Keratinocyte (primary cell): ENCODE results near the gene OLFM2. TPM values are rescaled to one million over a fixed set of nuclear protein-coding genes. Genes with fewer than 3 reads are reported as not detected.

Experiments
- DNase-seq: peaks from one replicate; pipeline ENCODE4 v3.0.0-alpha.2; 2011; ENCODE audit warnings: low read depth, missing footprints, low spot score
- FAIRE-seq: peaks from 2 replicates; lab custom pipeline; 2011; peaks lifted over from hg19 to GRCh38; lab: Jason Lieb, UNC
- H2AFZ ChIP-seq: 2 replicates; pipeline ENCODE4 v1.6.0; 2012; ENCODE audit warnings: low read length, control low read depth, inconsistent platforms; ENCODE audit not compliant: control insufficient read depth
- H3K27ac ChIP-seq: 2 replicates; pipeline ENCODE4 v1.5.1; 2011; ENCODE audit warnings: low read length; ENCODE audit not compliant: control insufficient read depth, insufficient read depth
- H3K27me3 ChIP-seq: 3 replicates; pipeline ENCODE4 v1.6.0; 2011; ENCODE audit warnings: low read length; ENCODE audit not compliant: control insufficient read depth, insufficient read depth; ENCODE audit errors: extremely low read depth
- H3K36me3 ChIP-seq, 2 experiments: 2 replicates in 1 of 2; 3 replicates in 1 of 2; pipeline ENCODE4 v1.5.1; 2011; ENCODE audit warnings: low read length in 2 of 2, mild to moderate bottlenecking in 1 of 2; ENCODE audit not compliant: control insufficient read depth in 2 of 2, insufficient read depth in 2 of 2; ENCODE audit errors: extremely low read depth in 1 of 2
- H3K4me1 ChIP-seq: 3 replicates; pipeline ENCODE4 v1.5.1; 2011; ENCODE audit warnings: low read length; ENCODE audit not compliant: control insufficient read depth, insufficient read depth; ENCODE audit errors: extremely low read depth
- H3K4me2 ChIP-seq: 3 replicates; pipeline ENCODE4 v1.6.0; 2011; ENCODE audit warnings: low read depth, low read length; ENCODE audit not compliant: control insufficient read depth, insufficient read depth; ENCODE audit errors: extremely low read depth
- H3K4me3 ChIP-seq, 3 experiments: fragments of 200-600 bp in 1 of 3; sonication (generic) in 1 of 3; 2 replicates in 2 of 3; 3 replicates in 1 of 3; pipeline ENCODE4 v1.5.1; 2011 to 2016; ENCODE audit warnings: low read length in 3 of 3, mild to moderate bottlenecking in 3 of 3, control low read depth in 2 of 3, inconsistent platforms in 1 of 3, low read depth in 1 of 3, mixed read lengths in 1 of 3, mixed run types in 1 of 3, moderate library complexity in 1 of 3; ENCODE audit not compliant: control insufficient read depth in 2 of 3, insufficient read depth in 2 of 3; ENCODE audit errors: extremely low read depth in 1 of 3
- H3K79me2 ChIP-seq: 2 replicates; pipeline ENCODE4 v1.6.0; 2012; ENCODE audit warnings: low read length; ENCODE audit not compliant: control insufficient read depth, insufficient read depth
- H3K9ac ChIP-seq: 3 replicates; pipeline ENCODE4 v1.6.0; 2011; ENCODE audit warnings: low read length; ENCODE audit not compliant: control insufficient read depth, insufficient read depth; ENCODE audit errors: extremely low read depth
- H3K9me1 ChIP-seq: 3 replicates; pipeline ENCODE4 v1.6.0; 2011; ENCODE audit warnings: low read length; ENCODE audit not compliant: control insufficient read depth, insufficient read depth; ENCODE audit errors: extremely low read depth
- H3K9me3 ChIP-seq: 2 replicates; pipeline ENCODE4 v1.5.1; 2012; ENCODE audit warnings: low read depth, low read length; ENCODE audit not compliant: control insufficient read depth
- H4K20me1 ChIP-seq: 3 replicates; pipeline ENCODE4 v1.6.0; 2011; ENCODE audit warnings: low read length; ENCODE audit not compliant: control insufficient read depth, insufficient read depth; ENCODE audit errors: extremely low read depth
- CTCF ChIP-seq, 3 experiments: IDR thresholded peaks in 1 of 3; conservative IDR thresholded peaks in 1 of 3; optimal IDR thresholded peaks in 1 of 3; 2 replicates in 2 of 3; 3 replicates in 1 of 3; pipeline versions ENCODE3 to v1.5.1; 2011; ENCODE audit warnings: low read length in 3 of 3, mild to moderate bottlenecking in 3 of 3, moderate library complexity in 2 of 3, control low read depth in 1 of 3, inconsistent platforms in 1 of 3; ENCODE audit not compliant: insufficient read depth in 2 of 3; ENCODE audit errors: extremely low read depth in 1 of 3
- EZH2 ChIP-seq: IDR thresholded peaks from one replicate; pipeline ENCODE4 v1.6.1; 2012; ENCODE audit warnings: inconsistent platforms, mild to moderate bottlenecking, low read length, moderate library complexity
- dilution Hi-C: fragments of 300-500 bp; cut with MboI; formaldehyde crosslinking; loops from one replicate; pipeline ENCODE4 v1.7.0; 2020; ENCODE audit warnings: low sequenced_read_pairs; ENCODE audit not compliant: extremely low pct_ligation_motif_present
- polyA plus RNA-seq, 5 experiments: library from polyadenylated mRNA; depleted of rRNA in 3 of 5; stranded (reverse) in 3 of 5; stranded (forward) in 1 of 5; unstranded in 1 of 5; fragments of >200 nt; gene quantifications; 1 replicate in 1 of 5; 2 replicates in 3 of 5; 3 replicates in 1 of 5; pipeline versions ENCODE4 v1.2.1 to v1.2.3, GENCODE V29; 2011 to 2012; ENCODE audit warnings: missing spikeins in 2 of 5, low read depth in 1 of 5, low replicate concordance in 1 of 5

The OLFM2 gene
- polyA plus RNA-seq, 1 donor (not counting 4 experiments of a cell fraction or from before 2014, with no cell fraction given) = 5.3 TPM

- dilution Hi-C loops = no loop called here
- Histone ChIP-seq H4K20me1 (no peaks in the 10 kb centered on the region), H3K27ac (no peak overlapping the region), H2AFZ (no peak overlapping the region), H3K9me1 (no peaks in the 10 kb centered on the region), H3K27me3 (no peaks in the 10 kb centered on the region), H3K9me3 (no peaks in the 10 kb centered on the region), H3K9ac (no peak overlapping the region), H3K36me3 (no peaks in the 10 kb centered on the region), H3K4me3 (no peak overlapping the region), H3K4me1 (no peaks in the 10 kb centered on the region), H3K4me2 (no peak overlapping the region), H3K79me2 (no peaks in the 10 kb centered on the region)
- DNase-seq (no peak), FAIRE-seq (no peak)
- TF ChIP-seq EZH2 = no peak
- no peak for TF ChIP-seq CTCF (optimal IDR thresholded peaks at IDR 0.05 in 1 of 3, IDR thresholded peaks at IDR 0.05 in 1 of 3, conservative IDR thresholded peaks at IDR 0.05 in 1 of 3; ENCODE audit: extremely low read depth in 1 of 3, insufficient read depth in 2 of 3, low read length in 3 of 3)
Measured at GRCh38 chr19:9970481-9970880, 34.2 kb upstream of the OLFM2 start.

GRCh38 chr19:9969688-9969975, 33.3 kb upstream of the OLFM2 start:
- H2AFZ ChIP-seq = no peak overlapping the region
- no peak overlapping the region for H3K27ac ChIP-seq
- DNase-seq (no peak), FAIRE-seq (no peak)
- no peaks in the 10 kb centered on the region for H3K9me3 ChIP-seq
- H3K4me2 ChIP-seq = no peak overlapping the region
- no peaks in the 10 kb centered on the region for H3K36me3 ChIP-seq
- no peaks in the 10 kb centered on the region for H3K79me2 ChIP-seq
- dilution Hi-C loops = no loop called here
- no peak overlapping the region for H3K9ac ChIP-seq
- H3K27me3 ChIP-seq = no peaks in the 10 kb centered on the region
- no peaks in the 10 kb centered on the region for H3K9me1 ChIP-seq
- no peaks in the 10 kb centered on the region for H3K4me1 ChIP-seq
- H4K20me1 ChIP-seq = no peaks in the 10 kb centered on the region
- no peak for TF ChIP-seq EZH2
- TF ChIP-seq CTCF (optimal IDR thresholded peaks at IDR 0.05 in 1 of 3, IDR thresholded peaks at IDR 0.05 in 1 of 3, conservative IDR thresholded peaks at IDR 0.05 in 1 of 3; ENCODE audit: extremely low read depth in 1 of 3, insufficient read depth in 2 of 3, low read length in 3 of 3) = no peak
- no peak overlapping the region for H3K4me3 ChIP-seq
